ENCODE data around the gene ZGPAT.

The ZGPAT gene

DNA sequence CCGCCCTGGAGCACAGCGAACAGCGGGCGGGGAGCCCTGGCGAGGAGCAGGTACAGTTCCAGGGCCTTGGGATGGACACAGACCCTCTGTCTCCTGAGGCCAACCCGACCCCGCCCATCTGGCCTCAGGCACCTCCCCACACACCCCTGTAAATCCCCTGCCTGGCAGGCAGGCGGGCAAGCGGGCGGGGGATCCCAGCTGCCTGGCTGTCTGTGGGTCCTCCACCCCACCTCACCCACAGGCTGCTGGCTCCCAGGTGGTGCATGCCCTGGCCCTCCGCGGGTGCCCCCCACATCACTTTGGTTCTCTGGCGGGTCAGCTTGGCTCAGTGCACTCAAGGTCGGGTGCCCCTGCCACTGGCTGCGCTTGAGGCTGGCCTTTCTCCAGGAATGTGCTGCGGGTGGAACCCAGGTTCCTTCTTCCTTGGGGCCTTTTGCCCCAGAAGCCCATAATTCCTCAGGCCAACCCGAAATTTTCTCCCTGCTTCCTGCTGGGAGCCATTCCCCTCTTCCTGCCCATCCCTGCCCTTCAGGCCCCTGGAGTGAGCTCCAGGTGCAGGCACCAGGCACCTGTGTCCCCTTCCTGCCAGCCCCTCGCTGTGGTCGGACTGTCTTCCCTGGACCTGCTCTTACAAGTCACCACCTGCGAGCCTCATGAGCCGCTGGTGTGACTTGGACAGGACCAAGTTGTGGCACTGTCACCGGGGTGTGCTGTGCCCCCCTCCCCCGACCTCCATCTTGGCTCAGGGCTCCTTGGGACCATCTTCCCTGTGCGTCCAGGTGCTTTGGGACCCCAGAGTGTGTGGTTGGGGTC is 16.7 kb upstream of the ZGPAT start:
- H3K27ac ChIP-seq: peak overlapping the region; percentile 56

GRCh38 chr20:63691711-63692435 is 16.0 kb upstream of the ZGPAT start:
- peaks cover 20% of the 10 kb centered on the region for H3K36me3 ChIP-seq
- no peak overlapping the region for H3K4me3 ChIP-seq
- peaks cover 24% of the 10 kb centered on the region for H4K20me1 ChIP-seq
- H3K9me3 ChIP-seq: no peaks in the 10 kb centered on the region
- peak overlapping the region; percentile 29; the same call in 1 of the 2 replicates for H3K9ac ChIP-seq
- H3K27me3 ChIP-seq: no peaks in the 10 kb centered on the region
- H3K4me1 ChIP-seq: peaks cover 50% of the 10 kb centered on the region
- H3K27ac ChIP-seq: peak overlapping the region; percentile 56; the same call in 1 of the 2 replicates
- H3K4me2 ChIP-seq: peak overlapping the region; percentile 65
- TF ChIP-seq Cebpa-rat (IDR thresholded peaks at IDR 0.05): no peak

More for the DNA sequence above, 16.7 kb upstream of the ZGPAT start:
- H3K9ac ChIP-seq: peak overlapping the region; percentile 29; the same call in 1 of the 2 replicates
- H3K36me3 ChIP-seq: peaks cover 20% of the 10 kb centered on the region
- H3K4me3 ChIP-seq: no peak overlapping the region
- peak overlapping the region; percentile 65 for H3K4me2 ChIP-seq
- H3K27me3 ChIP-seq: no peaks in the 10 kb centered on the region
- no peaks in the 10 kb centered on the region for H3K9me3 ChIP-seq
- TF ChIP-seq Cebpa-rat (IDR thresholded peaks at IDR 0.05): no peak
- H4K20me1 ChIP-seq: peaks cover 20% of the 10 kb centered on the region; the same call in 1 of the 2 replicates
- H3K4me1 ChIP-seq: peaks cover 50% of the 10 kb centered on the region

- H3K4me1 ChIP-seq: peaks cover 50% of the 10 kb centered on the region
- TF ChIP-seq Cebpa-rat (IDR thresholded peaks at IDR 0.05): no peak
- no peak overlapping the region for H3K4me3 ChIP-seq
- H3K27ac ChIP-seq: peak overlapping the region; percentile 56; the same call in 1 of the 2 replicates
- H3K36me3 ChIP-seq: peaks cover 20% of the 10 kb centered on the region
- H3K27me3 ChIP-seq: no peaks in the 10 kb centered on the region
- H4K20me1 ChIP-seq: peaks cover 31% of the 10 kb centered on the region
- 0 out of 2 replicates have a peak overlapping the region, but pooled peaks have one; percentile 29 for H3K9ac ChIP-seq
- H3K9me3 ChIP-seq: no peaks in the 10 kb centered on the region
- H3K4me2 ChIP-seq: peak overlapping the region; percentile 65; the same call in 1 of the 2 replicates
Measured at GRCh38 chr20:63692436-63693082, 15.3 kb upstream of the ZGPAT start.

DNA sequence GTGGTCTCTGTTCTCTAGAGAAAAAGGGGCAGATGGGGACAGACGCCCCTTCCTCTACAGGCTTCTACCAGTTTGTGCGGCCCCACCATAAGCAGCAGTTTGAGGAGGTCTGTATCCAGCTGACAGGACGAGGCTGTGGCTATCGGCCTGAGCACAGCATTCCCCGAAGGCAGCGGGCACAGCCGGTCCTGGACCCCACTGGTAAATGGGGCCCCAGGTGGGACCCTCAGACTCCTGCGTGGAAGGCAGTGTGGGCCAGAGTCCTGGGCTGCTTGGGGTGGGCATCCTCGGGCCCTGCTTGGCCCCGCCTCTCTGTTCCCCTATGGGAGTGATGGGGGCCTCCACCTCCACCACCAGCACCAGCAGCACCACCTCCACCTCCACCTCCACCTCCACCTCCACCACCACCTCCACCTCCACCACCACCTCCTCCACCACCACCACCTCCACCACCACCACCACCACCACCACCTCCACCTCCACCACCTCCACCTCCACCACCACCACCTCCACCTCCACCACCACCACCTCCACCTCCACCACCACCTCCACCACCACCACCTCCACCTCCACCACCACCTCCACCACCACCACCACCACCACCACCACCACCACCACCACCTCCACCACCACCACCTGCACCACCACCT is 14.6 kb upstream of the ZGPAT start:
- no peaks in the 10 kb centered on the region for H3K9me3 ChIP-seq
- H3K9ac ChIP-seq: no peak overlapping the region
- peaks cover 20% of the 10 kb centered on the region for H3K36me3 ChIP-seq
- H3K27ac ChIP-seq: no peak overlapping the region
- H3K27me3 ChIP-seq: no peaks in the 10 kb centered on the region
- no peak overlapping the region for H3K4me2 ChIP-seq
- H3K4me3 ChIP-seq: no peak overlapping the region
- peaks cover 38% of the 10 kb centered on the region for H4K20me1 ChIP-seq
- H3K4me1 ChIP-seq: peaks cover 54% of the 10 kb centered on the region
- TF ChIP-seq Cebpa-rat (IDR thresholded peaks at IDR 0.05): no peak

DNA sequence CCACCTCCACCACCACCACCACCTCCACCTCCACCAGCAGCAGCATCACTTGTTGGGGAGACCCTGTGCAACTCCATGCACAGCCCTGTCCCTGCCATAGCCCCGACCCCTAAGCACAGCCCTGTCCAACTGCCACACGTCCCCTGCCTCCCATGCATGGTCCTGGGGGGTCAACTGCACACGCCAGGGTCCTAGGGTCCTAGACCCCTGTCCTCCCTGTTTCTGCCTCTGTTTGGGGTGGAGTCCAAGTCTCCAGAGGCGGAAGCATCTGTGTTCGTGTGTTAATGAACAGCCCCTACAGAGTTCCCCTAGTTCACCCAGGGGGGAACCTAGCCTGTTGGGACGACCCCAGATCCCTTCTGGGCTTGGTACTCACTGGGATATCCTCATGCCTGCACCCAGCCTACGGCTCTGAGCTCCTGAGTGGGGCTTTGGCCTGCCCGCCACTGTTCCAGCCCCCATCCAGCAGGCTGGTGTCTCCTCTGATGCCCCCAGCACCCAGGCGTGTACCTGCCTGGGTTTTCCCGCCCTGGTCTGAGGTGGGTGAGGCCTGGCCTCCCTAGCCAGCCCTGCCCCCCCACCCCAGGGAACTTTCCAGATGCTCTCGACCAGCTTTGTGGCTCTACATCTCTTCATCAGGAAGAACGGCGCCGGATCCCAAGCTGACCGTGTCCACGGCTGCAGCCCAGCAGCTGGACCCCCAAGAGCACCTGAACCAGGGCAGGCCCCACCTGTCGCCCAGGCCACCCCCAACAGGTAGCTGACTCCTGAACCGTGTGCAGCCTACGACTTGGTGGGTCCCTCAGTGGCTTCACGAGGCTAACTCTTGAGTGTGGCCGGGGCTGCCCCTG is 13.9 kb upstream of the ZGPAT start:
- Histone ChIP-seq H3K27ac (no peak overlapping the region; the same call in 1 of the 2 replicates), H3K4me1 (peaks cover 61% of the 10 kb centered on the region), H4K20me1 (peaks cover 45% of the 10 kb centered on the region), H3K9ac (no peak overlapping the region), H3K4me3 (no peak overlapping the region), H3K27me3 (no peaks in the 10 kb centered on the region), H3K36me3 (peaks cover 23% of the 10 kb centered on the region), H3K9me3 (no peaks in the 10 kb centered on the region), H3K4me2 (no peak overlapping the region)
- no peak for TF ChIP-seq Cebpa-rat (IDR thresholded peaks at IDR 0.05)

DNA sequence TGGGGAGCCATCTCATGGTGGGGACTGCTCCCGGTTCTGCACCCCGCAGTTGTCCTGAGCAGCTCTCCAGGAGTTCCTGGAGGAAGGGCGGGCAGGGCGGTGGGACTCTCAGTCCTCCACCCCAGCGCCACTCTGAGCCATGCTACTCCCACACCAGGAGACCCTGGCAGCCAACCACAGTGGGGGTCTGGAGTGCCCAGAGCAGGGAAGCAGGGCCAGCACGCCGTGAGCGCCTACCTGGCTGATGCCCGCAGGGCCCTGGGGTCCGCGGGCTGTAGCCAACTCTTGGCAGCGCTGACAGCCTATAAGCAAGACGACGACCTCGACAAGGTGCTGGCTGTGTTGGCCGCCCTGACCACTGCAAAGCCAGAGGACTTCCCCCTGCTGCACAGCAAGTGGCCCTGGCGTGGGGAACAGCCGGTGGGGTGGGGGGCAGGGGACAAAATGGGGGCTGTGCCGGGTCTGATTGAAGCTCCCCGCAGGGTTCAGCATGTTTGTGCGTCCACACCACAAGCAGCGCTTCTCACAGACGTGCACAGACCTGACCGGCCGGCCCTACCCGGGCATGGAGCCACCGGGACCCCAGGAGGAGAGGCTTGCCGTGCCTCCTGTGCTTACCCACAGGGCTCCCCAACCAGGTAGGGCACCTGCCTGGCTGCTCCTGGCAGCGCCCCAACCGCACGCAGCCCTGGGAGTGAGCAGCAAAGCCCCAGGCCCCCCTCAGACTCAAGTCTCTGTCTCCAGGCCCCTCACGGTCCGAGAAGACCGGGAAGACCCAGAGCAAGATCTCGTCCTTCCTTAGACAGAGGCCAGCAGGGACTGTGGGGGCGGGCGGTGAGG is 13.0 kb upstream of the ZGPAT start:
- peaks cover 70% of the 10 kb centered on the region for H3K4me1 ChIP-seq
- no peak overlapping the region for H3K9ac ChIP-seq
- H3K27me3 ChIP-seq: no peaks in the 10 kb centered on the region
- H3K27ac ChIP-seq: peak overlapping the region; percentile 82
- no peaks in the 10 kb centered on the region for H3K9me3 ChIP-seq
- no peak overlapping the region for H3K4me3 ChIP-seq
- peaks cover 29% of the 10 kb centered on the region for H3K36me3 ChIP-seq
- no peak overlapping the region for H3K4me2 ChIP-seq
- TF ChIP-seq Cebpa-rat (IDR thresholded peaks at IDR 0.05): no peak
- H4K20me1 ChIP-seq: peaks cover 54% of the 10 kb centered on the region

- Histone ChIP-seq H3K4me2 (peak overlapping the region; percentile 99), H3K9ac (peak overlapping the region; percentile 50), H3K27ac (peak overlapping the region; percentile 82), H3K9me3 (no peaks in the 10 kb centered on the region), H4K20me1 (peaks cover 58% of the 10 kb centered on the region), H3K27me3 (no peaks in the 10 kb centered on the region), H3K36me3 (peaks cover 37% of the 10 kb centered on the region), H3K4me1 (peaks cover 76% of the 10 kb centered on the region), H3K4me3 (no peak overlapping the region)
- TF ChIP-seq Cebpa-rat (IDR thresholded peaks at IDR 0.05): no peak
Measured at GRCh38 chr20:63695424-63696305, 12.2 kb upstream of the ZGPAT start.
